Measurements from ENCODE around the gene WDR35.

WDR35 gene

DNA sequence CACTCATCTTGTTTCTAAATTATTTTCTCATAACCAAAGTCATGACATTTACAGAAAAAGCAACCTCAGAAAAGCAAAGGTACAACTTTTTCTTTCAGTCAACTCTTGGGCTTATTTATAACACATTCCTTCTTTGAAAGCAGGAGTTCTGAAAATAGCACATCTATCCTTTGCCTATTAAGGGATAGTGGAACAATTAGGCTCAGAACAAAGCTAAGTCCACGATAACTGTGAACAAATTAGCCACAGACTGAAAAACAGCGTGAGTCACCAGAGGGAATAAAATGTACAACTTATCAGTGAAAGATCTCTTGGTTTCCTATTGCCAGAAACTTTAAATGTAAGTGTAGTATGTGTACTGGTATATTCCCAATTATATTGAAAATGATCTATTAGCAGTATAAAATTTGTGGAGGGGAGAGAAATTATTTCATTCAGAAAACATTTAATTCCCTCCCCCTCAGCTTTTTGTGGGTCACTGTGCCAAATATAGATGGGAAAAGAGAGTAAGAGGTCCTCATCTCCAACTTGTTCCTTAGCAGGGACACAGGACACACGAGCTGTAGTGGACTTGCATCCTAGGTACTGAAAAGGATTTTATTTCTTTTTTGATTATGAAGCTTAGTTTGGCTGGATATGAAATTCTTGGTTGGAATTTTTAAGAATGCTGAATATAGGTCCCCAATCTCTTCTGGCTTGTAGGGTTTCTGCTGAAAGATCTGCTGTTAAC, 38.0 kb upstream of the WDR35 start:
- TF ChIP-seq, protein P1, sequence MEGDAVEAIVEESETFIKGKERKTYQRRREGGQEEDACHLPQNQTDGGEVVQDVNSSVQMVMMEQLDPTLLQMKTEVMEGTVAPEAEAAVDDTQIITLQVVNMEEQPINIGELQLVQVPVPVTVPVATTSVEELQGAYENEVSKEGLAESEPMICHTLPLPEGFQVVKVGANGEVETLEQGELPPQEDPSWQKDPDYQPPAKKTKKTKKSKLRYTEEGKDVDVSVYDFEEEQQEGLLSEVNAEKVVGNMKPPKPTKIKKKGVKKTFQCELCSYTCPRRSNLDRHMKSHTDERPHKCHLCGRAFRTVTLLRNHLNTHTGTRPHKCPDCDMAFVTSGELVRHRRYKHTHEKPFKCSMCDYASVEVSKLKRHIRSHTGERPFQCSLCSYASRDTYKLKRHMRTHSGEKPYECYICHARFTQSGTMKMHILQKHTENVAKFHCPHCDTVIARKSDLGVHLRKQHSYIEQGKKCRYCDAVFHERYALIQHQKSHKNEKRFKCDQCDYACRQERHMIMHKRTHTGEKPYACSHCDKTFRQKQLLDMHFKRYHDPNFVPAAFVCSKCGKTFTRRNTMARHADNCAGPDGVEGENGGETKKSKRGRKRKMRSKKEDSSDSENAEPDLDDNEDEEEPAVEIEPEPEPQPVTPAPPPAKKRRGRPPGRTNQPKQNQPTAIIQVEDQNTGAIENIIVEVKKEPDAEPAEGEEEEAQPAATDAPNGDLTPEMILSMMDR (IDR thresholded peaks at IDR 0.05; ENCODE audit: extremely low read depth, missing control alignments), result no peak
- DNase-seq (ENCODE audit: low spot score), result no peak

DNA sequence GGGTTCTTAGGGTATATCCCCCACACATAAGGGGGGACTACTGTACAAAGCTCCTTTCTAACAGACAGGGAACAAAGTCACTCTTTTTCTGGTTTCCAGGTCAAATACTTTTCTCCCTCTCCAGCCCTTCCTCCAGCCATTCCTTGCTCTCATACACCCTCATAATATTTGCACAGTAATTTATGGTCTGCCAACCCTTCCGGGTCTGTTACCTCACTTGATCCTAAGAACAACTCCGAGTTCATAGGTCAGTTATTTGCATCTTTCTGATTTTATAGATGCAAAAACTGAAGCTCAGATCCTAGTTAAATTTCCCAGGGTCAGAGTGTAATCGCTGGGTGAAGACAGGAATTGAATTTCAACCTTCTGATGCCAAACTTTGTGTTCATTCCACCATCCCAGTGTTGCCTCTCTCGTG, 37.4 kb upstream of the WDR35 start:
- DNase-seq (ENCODE audit: low spot score), result no peak
- TF ChIP-seq, protein P1 (IDR thresholded peaks at IDR 0.05; ENCODE audit: extremely low read depth, missing control alignments), result no peak

DNA sequence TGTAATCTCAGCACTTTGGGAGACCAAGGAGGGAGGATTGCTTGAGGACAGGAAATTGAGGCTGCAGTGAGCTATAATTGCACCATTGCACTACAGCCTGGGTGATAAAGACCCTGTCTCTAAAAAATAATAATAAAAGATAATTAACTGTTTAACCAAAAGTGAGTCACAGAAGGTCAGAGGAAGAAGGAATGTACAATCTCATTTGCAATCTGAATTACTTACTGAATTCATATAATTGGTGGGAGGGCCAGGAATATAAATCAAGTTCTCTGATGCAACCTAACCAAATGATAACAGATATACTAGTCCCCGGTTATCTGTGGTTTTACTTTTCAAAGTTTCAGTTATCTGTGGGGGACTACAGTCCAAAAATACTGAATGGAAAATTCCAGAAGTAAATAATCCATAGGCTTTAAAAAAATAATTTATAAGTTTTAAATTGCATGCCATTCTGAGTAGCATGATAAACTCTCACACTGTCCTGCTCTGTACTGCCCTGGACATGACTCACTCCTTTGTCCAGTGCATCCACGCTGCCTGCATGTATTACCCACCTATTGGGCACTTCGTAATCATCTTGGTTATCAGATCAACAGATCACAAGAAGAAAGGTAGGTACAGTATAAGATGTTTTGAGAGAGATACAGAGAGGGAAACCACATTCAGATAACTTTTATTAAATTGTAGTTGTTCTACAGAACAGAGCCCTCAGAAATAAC, 35.3 kb upstream of the WDR35 start:
- TF ChIP-seq, protein P1 (IDR thresholded peaks at IDR 0.05; ENCODE audit: extremely low read depth, missing control alignments), result no peak
- DNase-seq (ENCODE audit: low spot score), result no peak

DNA sequence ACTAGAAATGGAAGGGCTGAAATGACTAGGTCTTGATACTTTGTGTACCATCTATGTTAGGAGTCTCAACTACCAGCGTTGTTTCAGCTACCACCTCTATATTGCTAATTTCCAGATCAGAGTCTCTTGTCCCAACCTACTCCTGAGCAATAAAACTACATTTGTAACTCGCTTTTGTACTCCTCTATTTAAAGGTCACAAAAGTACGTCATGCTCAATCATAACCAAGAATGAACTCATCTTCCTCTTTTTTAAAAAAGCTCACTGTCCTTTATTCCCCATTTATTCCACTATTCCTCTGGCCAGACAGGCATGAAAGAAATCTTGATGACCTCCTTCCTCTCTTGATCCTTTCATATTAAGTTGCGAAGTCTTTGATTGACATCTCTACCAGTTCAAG, 33.8 kb upstream of the WDR35 start:
- TF ChIP-seq, protein P1 (IDR thresholded peaks at IDR 0.05; ENCODE audit: extremely low read depth, missing control alignments), result no peak
- DNase-seq (ENCODE audit: low spot score), result no peak

DNA sequence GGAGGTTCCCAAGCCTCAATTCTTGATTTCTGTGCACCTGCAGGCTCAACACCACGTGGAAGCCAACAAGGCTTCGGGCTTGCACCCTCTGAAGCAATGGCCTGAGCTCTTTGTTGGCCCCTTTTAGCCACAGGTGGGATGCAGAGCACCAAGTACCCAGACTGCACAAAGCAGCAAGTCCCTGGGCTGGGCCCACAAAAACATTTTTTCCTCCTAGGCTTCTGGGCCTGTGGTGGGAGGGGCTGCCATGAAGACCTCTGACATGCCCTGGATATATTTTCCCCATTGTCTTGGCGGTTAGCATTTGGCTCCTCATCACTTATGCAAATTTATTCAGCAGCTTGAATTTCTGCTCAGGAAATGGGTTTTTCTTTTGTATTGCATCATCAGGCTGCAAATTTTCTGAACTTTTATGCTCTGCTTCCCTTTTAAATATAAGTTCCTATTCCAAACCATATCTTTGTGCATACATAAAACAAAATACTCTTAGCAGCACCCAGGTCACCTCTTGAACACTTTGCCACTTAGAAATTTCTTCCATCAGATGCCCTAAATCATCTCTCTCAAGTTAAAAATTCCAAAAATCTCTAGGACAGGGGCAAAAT, 31.6 kb upstream of the WDR35 start:
- no peak for DNase-seq (ENCODE audit: low spot score)
- TF ChIP-seq, protein P1 (IDR thresholded peaks at IDR 0.05; ENCODE audit: extremely low read depth, missing control alignments), result no peak

DNA sequence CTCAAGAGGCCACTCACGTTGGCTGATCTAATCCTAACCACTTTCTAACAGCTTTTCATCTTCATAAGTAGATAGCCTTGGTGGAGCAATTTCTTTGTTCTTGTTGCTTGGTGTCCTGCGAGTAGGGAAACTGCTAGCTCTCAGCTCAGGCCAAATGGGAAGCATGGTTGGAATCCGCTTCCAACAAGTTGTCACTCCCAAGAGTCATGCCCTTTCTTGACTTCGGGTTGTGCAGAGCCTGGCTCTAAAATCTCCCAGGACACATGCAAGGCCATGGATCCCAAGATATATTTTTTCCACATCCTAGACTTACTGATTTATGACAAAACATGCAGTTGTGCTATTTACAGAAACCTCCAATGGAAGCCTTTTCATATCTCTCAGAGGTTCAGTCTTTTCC, 29.8 kb upstream of the WDR35 start:
- TF ChIP-seq, protein P1 (IDR thresholded peaks at IDR 0.05; ENCODE audit: extremely low read depth, missing control alignments), result no peak
- DNase-seq (ENCODE audit: low spot score), result no peak

DNA sequence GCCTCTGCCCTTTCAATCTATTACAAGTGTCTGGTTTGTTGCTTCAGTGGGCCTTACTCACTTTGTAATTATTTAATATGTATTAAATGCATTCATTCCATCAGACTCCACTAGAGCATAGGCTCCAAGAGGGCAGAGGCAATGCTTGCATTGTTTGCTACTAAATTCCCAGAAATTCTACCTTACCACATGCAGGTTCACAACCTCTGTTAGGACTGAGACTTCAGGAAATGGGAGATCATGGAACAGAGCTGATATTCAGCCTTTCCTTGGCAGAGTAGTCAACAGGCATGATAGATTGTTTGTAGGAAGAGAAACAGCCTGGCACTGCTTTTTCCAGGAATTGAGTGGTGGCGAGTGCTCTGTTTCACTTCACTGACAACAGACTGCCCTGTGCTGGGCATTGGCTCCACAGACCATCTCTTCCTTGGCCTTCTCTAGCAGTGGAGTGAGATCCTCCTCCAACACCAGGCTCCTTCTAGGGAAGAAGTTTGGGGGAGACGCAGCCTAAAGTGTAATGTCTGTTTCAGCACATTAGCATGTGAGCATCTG, 28.8 kb upstream of the WDR35 start:
- DNase-seq (ENCODE audit: low spot score), result no peak
- TF ChIP-seq, protein P1 (IDR thresholded peaks at IDR 0.05; ENCODE audit: extremely low read depth, missing control alignments), result no peak
